GM19452 (cell line): Measurements from ENCODE around the gene KCNJ6.
"Not testable (repeated sequence)": the region's sequence is repeated elsewhere in the genome, so short reads cannot be mapped to it uniquely, and the experiment has no call there.

Experiments
- ATAC-seq: cut with Tn5 transposase; IDR thresholded peaks from one replicate; pipeline ENCODE4 v1.9.1; 2021; ENCODE audit not compliant: unreplicated experiment

The KCNJ6 gene

GRCh38 chr21:37622755-37623154 lies 293.5 kb downstream of the KCNJ6 start:
- ATAC-seq: no peak

GRCh38 chr21:37620401-37620800 lies 295.9 kb downstream of the KCNJ6 start:
- no peak for ATAC-seq

- ATAC-seq: no peak
Measured at GRCh38 chr21:37619464-37619974, 296.7 kb downstream of the KCNJ6 start.

- no peak for ATAC-seq
Measured at GRCh38 chr21:37618081-37618480, 298.2 kb downstream of the KCNJ6 start.

- no peak for ATAC-seq
Measured at GRCh38 chr21:37615962-37616361, 300.3 kb downstream of the KCNJ6 start.

- ATAC-seq: no peak
Measured at GRCh38 chr21:37614351-37614875, 301.8 kb downstream of the KCNJ6 start.

- ATAC-seq: no peak
Measured at GRCh38 chr21:37607081-37607480, 309.2 kb downstream of the KCNJ6 start.

- no peak for ATAC-seq
Measured at GRCh38 chr21:37606549-37606948, 309.7 kb downstream of the KCNJ6 start.

GRCh38 chr21:37605006-37605405 lies 311.3 kb downstream of the KCNJ6 start:
- no peak for ATAC-seq

- ATAC-seq: no peak
Measured at GRCh38 chr21:37603129-37603528, 313.1 kb downstream of the KCNJ6 start.

- no peak for ATAC-seq
Measured at GRCh38 chr21:37601915-37602314, 314.3 kb downstream of the KCNJ6 start.

GRCh38 chr21:37601027-37601426 lies 315.2 kb downstream of the KCNJ6 start:
- no peak for ATAC-seq

GRCh38 chr21:37595944-37596343 lies 320.3 kb downstream of the KCNJ6 start:
- no peak for ATAC-seq

- ATAC-seq: no peak
Measured at GRCh38 chr21:37594472-37594951, 321.7 kb downstream of the KCNJ6 start.

- ATAC-seq: no peak
Measured at GRCh38 chr21:37593740-37594471, 322.4 kb downstream of the KCNJ6 start.

GRCh38 chr21:37593015-37593414 lies 323.2 kb downstream of the KCNJ6 start:
- ATAC-seq: no peak

- ATAC-seq: no peak
Measured at GRCh38 chr21:37592496-37592895, 323.8 kb downstream of the KCNJ6 start.

GRCh38 chr21:37591994-37592393 lies 324.3 kb downstream of the KCNJ6 start:
- ATAC-seq: not testable (repeated sequence)

GRCh38 chr21:37590836-37591235 lies 325.4 kb downstream of the KCNJ6 start:
- ATAC-seq: not testable (repeated sequence)

GRCh38 chr21:37588644-37589043 lies 327.6 kb downstream of the KCNJ6 start:
- not testable (repeated sequence) for ATAC-seq

GRCh38 chr21:37587635-37588177 lies 328.6 kb downstream of the KCNJ6 start:
- ATAC-seq: no peak

GRCh38 chr21:37587203-37587602 lies 329.1 kb downstream of the KCNJ6 start:
- no peak for ATAC-seq
